Keratinocyte (primary cell): ENCODE measurements around the gene PCNX1. TPM values are rescaled to one million over a fixed set of nuclear protein-coding genes. Genes with fewer than 3 reads are reported as not detected.

ENCODE experiments used
- DNase-seq: peaks from one replicate; pipeline ENCODE4 v3.0.0-alpha.2; 2011; ENCODE audit warnings: low read depth, missing footprints, low spot score
- FAIRE-seq: peaks from 2 replicates; lab custom pipeline; 2011; peaks lifted over from hg19 to GRCh38; lab: Jason Lieb, UNC
- H2AFZ ChIP-seq: 2 replicates; pipeline ENCODE4 v1.6.0; 2012; ENCODE audit warnings: low read length, control low read depth, inconsistent platforms; ENCODE audit not compliant: control insufficient read depth
- H3K27ac ChIP-seq: 2 replicates; pipeline ENCODE4 v1.5.1; 2011; ENCODE audit warnings: low read length; ENCODE audit not compliant: control insufficient read depth, insufficient read depth
- H3K27me3 ChIP-seq: 3 replicates; pipeline ENCODE4 v1.6.0; 2011; ENCODE audit warnings: low read length; ENCODE audit not compliant: control insufficient read depth, insufficient read depth; ENCODE audit errors: extremely low read depth
- H3K36me3 ChIP-seq, 2 experiments: 2 replicates in 1 of 2; 3 replicates in 1 of 2; pipeline ENCODE4 v1.5.1; 2011; ENCODE audit warnings: low read length in 2 of 2, mild to moderate bottlenecking in 1 of 2; ENCODE audit not compliant: control insufficient read depth in 2 of 2, insufficient read depth in 2 of 2; ENCODE audit errors: extremely low read depth in 1 of 2
- H3K4me1 ChIP-seq: 3 replicates; pipeline ENCODE4 v1.5.1; 2011; ENCODE audit warnings: low read length; ENCODE audit not compliant: control insufficient read depth, insufficient read depth; ENCODE audit errors: extremely low read depth
- H3K4me2 ChIP-seq: 3 replicates; pipeline ENCODE4 v1.6.0; 2011; ENCODE audit warnings: low read depth, low read length; ENCODE audit not compliant: control insufficient read depth, insufficient read depth; ENCODE audit errors: extremely low read depth
- H3K4me3 ChIP-seq, 3 experiments: fragments of 200-600 bp in 1 of 3; sonication (generic) in 1 of 3; 2 replicates in 2 of 3; 3 replicates in 1 of 3; pipeline ENCODE4 v1.5.1; 2011 to 2016; ENCODE audit warnings: low read length in 3 of 3, mild to moderate bottlenecking in 3 of 3, control low read depth in 2 of 3, inconsistent platforms in 1 of 3, low read depth in 1 of 3, mixed read lengths in 1 of 3, mixed run types in 1 of 3, moderate library complexity in 1 of 3; ENCODE audit not compliant: control insufficient read depth in 2 of 3, insufficient read depth in 2 of 3; ENCODE audit errors: extremely low read depth in 1 of 3
- H3K79me2 ChIP-seq: 2 replicates; pipeline ENCODE4 v1.6.0; 2012; ENCODE audit warnings: low read length; ENCODE audit not compliant: control insufficient read depth, insufficient read depth
- H3K9ac ChIP-seq: 3 replicates; pipeline ENCODE4 v1.6.0; 2011; ENCODE audit warnings: low read length; ENCODE audit not compliant: control insufficient read depth, insufficient read depth; ENCODE audit errors: extremely low read depth
- H3K9me1 ChIP-seq: 3 replicates; pipeline ENCODE4 v1.6.0; 2011; ENCODE audit warnings: low read length; ENCODE audit not compliant: control insufficient read depth, insufficient read depth; ENCODE audit errors: extremely low read depth
- H3K9me3 ChIP-seq: 2 replicates; pipeline ENCODE4 v1.5.1; 2012; ENCODE audit warnings: low read depth, low read length; ENCODE audit not compliant: control insufficient read depth
- H4K20me1 ChIP-seq: 3 replicates; pipeline ENCODE4 v1.6.0; 2011; ENCODE audit warnings: low read length; ENCODE audit not compliant: control insufficient read depth, insufficient read depth; ENCODE audit errors: extremely low read depth
- EZH2 ChIP-seq: IDR thresholded peaks from one replicate; pipeline ENCODE4 v1.6.1; 2012; ENCODE audit warnings: inconsistent platforms, mild to moderate bottlenecking, low read length, moderate library complexity
- dilution Hi-C: fragments of 300-500 bp; cut with MboI; formaldehyde crosslinking; loops from one replicate; pipeline ENCODE4 v1.7.0; 2020; ENCODE audit warnings: low sequenced_read_pairs; ENCODE audit not compliant: extremely low pct_ligation_motif_present
- polyA plus RNA-seq, 5 experiments: library from polyadenylated mRNA; depleted of rRNA in 3 of 5; stranded (reverse) in 3 of 5; stranded (forward) in 1 of 5; unstranded in 1 of 5; fragments of >200 nt; gene quantifications; 1 replicate in 1 of 5; 2 replicates in 3 of 5; 3 replicates in 1 of 5; pipeline versions ENCODE4 v1.2.1 to v1.2.3, GENCODE V29; 2011 to 2012; ENCODE audit warnings: missing spikeins in 2 of 5, low read depth in 1 of 5, low replicate concordance in 1 of 5
- TF ChIP-seq, protein P1 (sequence below), 3 experiments: IDR thresholded peaks in 1 of 3; conservative IDR thresholded peaks in 1 of 3; optimal IDR thresholded peaks in 1 of 3; 2 replicates in 2 of 3; 3 replicates in 1 of 3; pipeline versions ENCODE3 to v1.5.1; 2011; ENCODE audit warnings: low read length in 3 of 3, mild to moderate bottlenecking in 3 of 3, moderate library complexity in 2 of 3, control low read depth in 1 of 3, inconsistent platforms in 1 of 3; ENCODE audit not compliant: insufficient read depth in 2 of 3; ENCODE audit errors: extremely low read depth in 1 of 3

The PCNX1 gene
- polyA plus RNA-seq, 1 donor (not counting 4 experiments of a cell fraction or from before 2014, with no cell fraction given): 39.8 TPM

DNA sequence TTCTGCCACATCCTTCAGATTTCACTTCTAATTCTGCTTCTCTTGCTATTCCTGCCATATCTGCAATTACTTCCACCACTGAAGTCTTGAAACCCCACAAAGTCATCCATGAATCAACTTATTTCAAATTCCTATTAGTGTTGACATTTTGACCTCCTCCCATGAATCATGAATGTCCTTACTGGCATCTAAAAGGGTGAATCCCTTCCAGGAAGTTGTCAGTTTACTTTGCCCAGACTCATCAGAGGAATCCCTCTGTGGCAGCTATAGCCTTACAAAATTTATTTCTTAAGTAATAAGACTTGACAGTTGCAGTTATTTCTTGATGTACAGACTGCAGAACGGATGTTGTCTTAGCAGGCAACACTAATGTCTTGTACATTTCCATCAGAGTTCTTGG is 162.9 kb downstream of the PCNX1 start:
- Histone ChIP-seq H3K36me3 (peaks cover 10% of the 10 kb centered on the region in 2 experiments), H3K4me3 (no peak overlapping the region), H3K9me3 (no peaks in the 10 kb centered on the region), H3K9me1 (no peaks in the 10 kb centered on the region), H3K4me2 (no peak overlapping the region), H2AFZ (no peak overlapping the region), H3K27ac (no peak overlapping the region), H3K4me1 (peaks cover 7% of the 10 kb centered on the region), H4K20me1 (no peaks in the 10 kb centered on the region), H3K79me2 (no peaks in the 10 kb centered on the region), H3K9ac (no peak overlapping the region), H3K27me3 (no peaks in the 10 kb centered on the region)
- TF ChIP-seq EZH2: no peak
- TF ChIP-seq, protein P1, sequence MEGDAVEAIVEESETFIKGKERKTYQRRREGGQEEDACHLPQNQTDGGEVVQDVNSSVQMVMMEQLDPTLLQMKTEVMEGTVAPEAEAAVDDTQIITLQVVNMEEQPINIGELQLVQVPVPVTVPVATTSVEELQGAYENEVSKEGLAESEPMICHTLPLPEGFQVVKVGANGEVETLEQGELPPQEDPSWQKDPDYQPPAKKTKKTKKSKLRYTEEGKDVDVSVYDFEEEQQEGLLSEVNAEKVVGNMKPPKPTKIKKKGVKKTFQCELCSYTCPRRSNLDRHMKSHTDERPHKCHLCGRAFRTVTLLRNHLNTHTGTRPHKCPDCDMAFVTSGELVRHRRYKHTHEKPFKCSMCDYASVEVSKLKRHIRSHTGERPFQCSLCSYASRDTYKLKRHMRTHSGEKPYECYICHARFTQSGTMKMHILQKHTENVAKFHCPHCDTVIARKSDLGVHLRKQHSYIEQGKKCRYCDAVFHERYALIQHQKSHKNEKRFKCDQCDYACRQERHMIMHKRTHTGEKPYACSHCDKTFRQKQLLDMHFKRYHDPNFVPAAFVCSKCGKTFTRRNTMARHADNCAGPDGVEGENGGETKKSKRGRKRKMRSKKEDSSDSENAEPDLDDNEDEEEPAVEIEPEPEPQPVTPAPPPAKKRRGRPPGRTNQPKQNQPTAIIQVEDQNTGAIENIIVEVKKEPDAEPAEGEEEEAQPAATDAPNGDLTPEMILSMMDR (optimal IDR thresholded peaks at IDR 0.05 in 1 of 3, IDR thresholded peaks at IDR 0.05 in 1 of 3, conservative IDR thresholded peaks at IDR 0.05 in 1 of 3; ENCODE audit: extremely low read depth in 1 of 3, insufficient read depth in 2 of 3, low read length in 3 of 3): no peak
- FAIRE-seq (no peak), DNase-seq (no peak)
- dilution Hi-C loops: no loop called here

DNA sequence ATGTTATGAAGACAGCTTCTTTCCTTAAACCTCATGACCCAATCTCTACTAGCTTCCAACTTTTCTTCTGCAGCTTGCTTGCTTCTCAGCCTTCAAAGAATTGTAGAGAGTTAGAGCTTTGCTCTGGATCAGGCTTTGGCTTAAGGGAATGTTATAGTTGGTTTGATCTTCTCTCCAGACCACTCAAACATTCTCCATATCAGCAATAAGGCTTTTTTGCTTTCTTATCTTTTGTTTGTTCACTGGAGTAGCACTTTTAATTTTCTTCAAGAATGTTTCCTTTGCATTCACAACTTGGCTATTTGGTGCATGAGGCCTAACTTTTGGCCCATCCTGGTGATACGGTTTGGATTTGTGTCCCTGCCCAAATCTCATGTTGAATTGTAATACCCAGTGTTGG is 163.8 kb downstream of the PCNX1 start:
- FAIRE-seq: no peak
- Histone ChIP-seq H3K79me2 (no peaks in the 10 kb centered on the region), H3K9me1 (no peaks in the 10 kb centered on the region), H2AFZ (no peak overlapping the region), H3K4me2 (no peak overlapping the region), H3K4me1 (peaks cover 9% of the 10 kb centered on the region), H3K4me3 (no peak overlapping the region), H3K9ac (no peak overlapping the region), H3K27ac (no peak overlapping the region), H3K27me3 (no peaks in the 10 kb centered on the region), H4K20me1 (no peaks in the 10 kb centered on the region), H3K9me3 (no peaks in the 10 kb centered on the region), H3K36me3 (peaks cover 11 to 12% of the 10 kb centered on the region in 2 experiments)
- dilution Hi-C loops: no loop called here
- no peak for DNase-seq
- TF ChIP-seq, protein P1 (optimal IDR thresholded peaks at IDR 0.05 in 1 of 3, IDR thresholded peaks at IDR 0.05 in 1 of 3, conservative IDR thresholded peaks at IDR 0.05 in 1 of 3; ENCODE audit: extremely low read depth in 1 of 3, insufficient read depth in 2 of 3, low read length in 3 of 3): no peak
- no peak for TF ChIP-seq EZH2
